IMR-90 (cell line): ENCODE measurements around the gene SERPINB2. TPM values are rescaled to one million over a fixed set of nuclear protein-coding genes. Genes with fewer than 3 reads are reported as not detected.
A peak's percentile ranks its signal among the peaks of the same experiment; 100 is the strongest.

Experiments
- ATAC-seq: fragments of 200-7000 bp; cut with Tn5 transposase; 2 replicates; pipeline ENCODE4 v1.9.1; 2020; ENCODE audit warnings: low read depth, mild to moderate bottlenecking, moderate library complexity
- BruUV-seq: library from RNA; stranded (reverse); fragments of 400-500 nt; replicated peaks from 2 replicates; lab custom pipeline; 2021; lab: Mats Ljungman, UMichigan
- CTCF ChIA-PET: fragments of 300-600 bp; formaldehyde crosslinking; extraction: SDS; loops from one replicate; lab custom pipeline; 2021; ENCODE audit warnings: antibody characterized with exemption; lab: Yijun Ruan, JAX
- POLR2A ChIA-PET: fragments of 300-600 bp; sonication (Branson Sonifier 250); formaldehyde crosslinking; loops from one replicate; lab custom pipeline; 2022; ENCODE audit warnings: antibody characterized with exemption; ENCODE audit not compliant: unreplicated experiment; lab: Charles Lee
- DNase-seq: peaks from one replicate; pipeline ENCODE4 v3.0.0; 2013
- H2AFZ ChIP-seq: replicated peaks from 2 replicates; pipeline ENCODE3; 2013; ENCODE audit warnings: low read length, mild to moderate bottlenecking; ENCODE audit not compliant: poor library complexity
- H2AK5ac ChIP-seq: 2 replicates; pipeline ENCODE4 v1.6.1; 2013; ENCODE audit warnings: low read depth, low read length, inconsistent platforms
- H2AK9ac ChIP-seq: replicated peaks from 2 replicates; pipeline ENCODE3; 2013; ENCODE audit warnings: mild to moderate bottlenecking, low read depth, low read length, moderate library complexity; ENCODE audit not compliant: poor library complexity
- H2BK120ac ChIP-seq: 2 replicates; pipeline ENCODE4 v1.6.1; 2013; ENCODE audit warnings: low read depth, low read length, inconsistent platforms
- H2BK15ac ChIP-seq: 3 replicates; pipeline ENCODE4 v1.6.1; 2013; ENCODE audit warnings: low read depth, low read length, inconsistent platforms
- H2BK20ac ChIP-seq: 2 replicates; pipeline ENCODE4 v1.6.1; 2013; ENCODE audit warnings: low read depth, mild to moderate bottlenecking, inconsistent platforms, low read length, moderate library complexity
- H2BK5ac ChIP-seq: 2 replicates; pipeline ENCODE4 v1.6.1; 2013; ENCODE audit warnings: mild to moderate bottlenecking, low read depth, low read length, inconsistent platforms; ENCODE audit not compliant: poor library complexity, severe bottlenecking
- H3K14ac ChIP-seq: replicated peaks from 2 replicates; pipeline ENCODE4 v1.6.1; 2013; ENCODE audit warnings: low read depth, low read length, inconsistent platforms
- H3K18ac ChIP-seq: 2 replicates; pipeline ENCODE4 v1.6.1; 2013; ENCODE audit warnings: low read depth, low read length, control low read depth
- H3K23ac ChIP-seq: 2 replicates; pipeline ENCODE4 v1.6.1; 2013; ENCODE audit warnings: low read depth, low read length, inconsistent platforms
- H3K27ac ChIP-seq: 2 replicates; pipeline ENCODE4 v1.5.1; 2013; ENCODE audit warnings: mild to moderate bottlenecking, control low read depth, low read length; ENCODE audit not compliant: insufficient read depth
- H3K27me3 ChIP-seq: 2 replicates; pipeline ENCODE4 v1.6.1; 2013; ENCODE audit warnings: low read length; ENCODE audit not compliant: control insufficient read depth, insufficient read depth
- H3K36me3 ChIP-seq: 2 replicates; pipeline ENCODE4 v1.6.1; 2013; ENCODE audit warnings: low read length, mixed read lengths; ENCODE audit not compliant: control insufficient read depth, insufficient read depth
- H3K4ac ChIP-seq: 2 replicates; pipeline ENCODE4 v1.6.1; 2013; ENCODE audit warnings: low read depth, low read length, inconsistent platforms
- H3K4me1 ChIP-seq: 2 replicates; pipeline ENCODE4 v1.6.1; 2013; ENCODE audit warnings: low read length, mixed read lengths; ENCODE audit not compliant: control insufficient read depth, insufficient read depth
- H3K4me2 ChIP-seq: 2 replicates; pipeline ENCODE4 v1.6.1; 2013; ENCODE audit warnings: low read depth, mild to moderate bottlenecking, control low read depth, low read length, moderate library complexity
- H3K4me3 ChIP-seq: 2 replicates; pipeline ENCODE4 v1.5.1; 2013; ENCODE audit warnings: low read depth, mild to moderate bottlenecking, control low read depth, low read length, moderate library complexity; ENCODE audit not compliant: insufficient read depth
- H3K56ac ChIP-seq: 2 replicates; pipeline ENCODE4 v1.6.1; 2013; ENCODE audit warnings: low read length, inconsistent platforms; ENCODE audit not compliant: insufficient read depth; ENCODE audit errors: extremely low read depth
- H3K79me1 ChIP-seq, 2 experiments: 2 replicates each; pipeline ENCODE4 v1.6.1; 2013; ENCODE audit warnings: low read length in 2 of 2, inconsistent platforms in 1 of 2, low read depth in 1 of 2
- H3K9ac ChIP-seq: 2 replicates; pipeline ENCODE4 v1.6.1; 2013; ENCODE audit warnings: low read depth, low read length, control low read depth
- H3K9me1 ChIP-seq: 2 replicates; pipeline ENCODE4 v1.6.1; 2013; ENCODE audit warnings: low read length, inconsistent platforms; ENCODE audit not compliant: insufficient read depth
- H3K9me3 ChIP-seq: 2 replicates; pipeline ENCODE4 v1.6.1; 2013; ENCODE audit warnings: low read length; ENCODE audit not compliant: control insufficient read depth, insufficient read depth
- H4K20me1 ChIP-seq: 2 replicates; pipeline ENCODE4 v1.6.1; 2013; ENCODE audit warnings: low read length, inconsistent platforms; ENCODE audit not compliant: insufficient read depth
- H4K5ac ChIP-seq: 2 replicates; pipeline ENCODE4 v1.6.1; 2013; ENCODE audit warnings: mild to moderate bottlenecking, low read depth, low read length, control low read depth
- H4K8ac ChIP-seq, 2 experiments: 2 replicates each; pipeline ENCODE4 v1.6.1; 2013; ENCODE audit warnings: low read depth in 2 of 2, low read length in 2 of 2, control low read depth in 1 of 2, inconsistent platforms in 1 of 2
- H4K91ac ChIP-seq: 2 replicates; pipeline ENCODE4 v1.6.1; 2013; ENCODE audit warnings: low read depth, low read length, inconsistent platforms; ENCODE audit not compliant: insufficient read depth
- MAFK ChIP-seq: IDR thresholded peaks from 2 replicates; pipeline ENCODE4 v1.6.1; 2012; ENCODE audit warnings: low read depth, low read length, improper control_type of control experiment
- MAZ ChIP-seq: IDR thresholded peaks from 2 replicates; pipeline ENCODE4 v1.6.1; 2012; ENCODE audit warnings: low read depth, mild to moderate bottlenecking, low read length, improper control_type of control experiment, moderate library complexity, borderline replicate concordance
- MXI1 ChIP-seq: IDR thresholded peaks from 2 replicates; pipeline ENCODE4 v1.6.1; 2012; ENCODE audit warnings: low read depth, mild to moderate bottlenecking, low read length, moderate library complexity, borderline replicate concordance
- NFE2L2 ChIP-seq: fragments of 150-350 bp; IDR thresholded peaks from 2 replicates; pipeline ENCODE4 v1.6.1; 2016; ENCODE audit warnings: low read depth, mild to moderate bottlenecking, low read length
- RAD21 ChIP-seq: IDR thresholded peaks from 2 replicates; pipeline ENCODE4 v1.6.1; 2012; ENCODE audit warnings: low read length, improper control_type of control experiment
- RCOR1 ChIP-seq: IDR thresholded peaks from 2 replicates; pipeline ENCODE4 v1.6.1; 2012; ENCODE audit warnings: mild to moderate bottlenecking, low read length, improper control_type of control experiment; ENCODE audit not compliant: insufficient replicate concordance
- WGBS, 2 experiments: methylation state at CpG; one replicate each; pipeline versions ENCODE4 v1.1.5 to v1.1.7; 2013; ENCODE audit warnings: missing lambda C conversion rate in 2 of 2; ENCODE audit not compliant: insufficient read length in 1 of 2; ENCODE audit errors: extremely low coverage in 2 of 2; 5-methylcytosine and 5-hydroxymethylcytosine counted together
- dilution Hi-C: fragments of 300-500 bp; cut with HindIII; formaldehyde crosslinking; loops from one replicate; pipeline ENCODE4 v1.14.3; 2018; ENCODE audit warnings: low sequenced_read_pairs; ENCODE audit not compliant: unreplicated experiment
- in situ Hi-C: fragments of 300-500 bp; cut with MboI; formaldehyde crosslinking; loops from 3 replicates; pipeline ENCODE4 v1.14.3; 2019; ENCODE audit warnings: low sequenced_read_pairs, inconsistent platforms, mixed read lengths
- intact Hi-C: fragments of 100-400 bp; cut with micrococcal nuclease; formaldehyde crosslinking; loops from 2 replicates; pipeline ENCODE4 v1.10.0; 2022
- polyA plus RNA-seq, 3 experiments: library from polyadenylated mRNA; depleted of rRNA; stranded (reverse); fragments of >200 nt; gene quantifications; 2 replicates each; pipeline ENCODE4 v1.2.3, GENCODE V29; 2012; ENCODE audit warnings: low replicate concordance in 1 of 3
- total RNA-seq: library from RNA; depleted of rRNA; stranded (reverse); fragments of >200 nt; gene quantifications from 2 replicates; pipeline ENCODE4 v1.2.3, GENCODE V29; 2012
- TF ChIP-seq, protein P1 (sequence below): fragments of 150-350 bp; IDR thresholded peaks from 2 replicates; pipeline ENCODE4 v1.6.1; 2017; ENCODE audit warnings: mild to moderate bottlenecking, antibody characterized with exemption, low read length, low read depth

SERPINB2 gene
- total and polyA plus RNA-seq, 2 of the 4 experiments (the other 2 are of a cell fraction): 32.1 to 43.0 TPM

DNA sequence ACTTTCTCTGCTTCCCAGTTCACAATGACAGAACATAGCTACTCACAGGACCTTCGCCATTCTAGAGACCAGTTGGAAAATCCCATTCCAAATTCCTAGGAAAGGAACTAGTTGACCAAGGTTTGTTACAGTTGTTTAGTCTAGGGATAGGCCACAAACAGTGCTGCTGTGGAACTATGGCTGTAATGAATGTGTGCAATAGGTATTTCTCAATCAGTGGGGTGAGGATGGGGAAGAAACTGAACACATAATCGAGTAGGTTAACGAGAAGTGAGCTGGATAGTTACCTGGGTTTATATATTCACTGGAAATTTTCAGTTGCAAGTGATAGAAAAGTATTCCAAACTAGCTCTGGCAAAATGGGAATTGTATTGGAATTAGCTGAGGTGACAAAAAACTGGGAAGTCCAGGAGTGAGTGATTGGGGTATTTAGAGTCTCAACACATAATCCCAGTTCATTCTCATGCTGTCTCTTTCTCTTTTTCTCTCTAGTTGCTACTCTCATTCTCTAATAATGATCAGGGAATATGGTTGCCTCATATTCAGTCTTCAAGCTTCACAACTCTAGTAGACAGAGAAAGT, 43.4 kb downstream of the SERPINB2 start:
- no peak overlapping the region for H3K14ac ChIP-seq
- ATAC-seq (no peak), DNase-seq (no peak)
- H3K56ac ChIP-seq: no peak overlapping the region
- H4K8ac ChIP-seq: no peak overlapping the region
- no peaks in the 10 kb centered on the region for H3K4me1 ChIP-seq
- TF ChIP-seq RCOR1: no peak
- TF ChIP-seq RAD21: no peak
- no peak for TF ChIP-seq MAZ
- TF ChIP-seq, protein P1, sequence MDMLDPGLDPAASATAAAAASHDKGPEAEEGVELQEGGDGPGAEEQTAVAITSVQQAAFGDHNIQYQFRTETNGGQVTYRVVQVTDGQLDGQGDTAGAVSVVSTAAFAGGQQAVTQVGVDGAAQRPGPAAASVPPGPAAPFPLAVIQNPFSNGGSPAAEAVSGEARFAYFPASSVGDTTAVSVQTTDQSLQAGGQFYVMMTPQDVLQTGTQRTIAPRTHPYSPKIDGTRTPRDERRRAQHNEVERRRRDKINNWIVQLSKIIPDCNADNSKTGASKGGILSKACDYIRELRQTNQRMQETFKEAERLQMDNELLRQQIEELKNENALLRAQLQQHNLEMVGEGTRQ: no peak
- TF ChIP-seq MXI1: no peak
- TF ChIP-seq MAFK: peak; percentile 77
- TF ChIP-seq NFE2L2: no peak
- H3K27ac ChIP-seq: no peak overlapping the region
- H3K79me1 ChIP-seq: no peaks in the 10 kb centered on the region
- no peak overlapping the region for H2BK20ac ChIP-seq
- H2AFZ ChIP-seq: no peak overlapping the region
- no peak overlapping the region for H4K91ac ChIP-seq
- H2AK9ac ChIP-seq: no peak overlapping the region
- H3K36me3 ChIP-seq: no peaks in the 10 kb centered on the region
- no peak overlapping the region for H3K4ac ChIP-seq
- no peak overlapping the region for H3K23ac ChIP-seq
- H2BK5ac ChIP-seq: no peak overlapping the region
- H3K9me1 ChIP-seq: no peaks in the 10 kb centered on the region
- 50% methylated on average over 2 of the region's 3 CpGs; no CpG with 5 or more reads in 1 of the 2 experiments for WGBS, 2 experiments
- no peak overlapping the region for H3K4me3 ChIP-seq
- intact Hi-C loops (no loop called here), in situ Hi-C loops (no loop called here), dilution Hi-C loops (no loop called here)
- CTCF ChIA-PET: interaction anchor here (0.6 kb wide), 1 partner anchor 52 kb away, joined by 4 read pairs; no protein-coding TSS in a partner anchor
- BruUV-seq: no TSS peak
- POLR2A ChIA-PET: no interaction called here
- H4K5ac ChIP-seq: no peak overlapping the region
- no peak overlapping the region for H2BK15ac ChIP-seq
- no peak overlapping the region for H3K9ac ChIP-seq
- no peaks in the 10 kb centered on the region for H3K9me3 ChIP-seq
- no peak overlapping the region for H2AK5ac ChIP-seq
- no peak overlapping the region for H2BK120ac ChIP-seq
- no peak overlapping the region for H3K18ac ChIP-seq
- peaks cover 6% of the 10 kb centered on the region for H3K27me3 ChIP-seq
- no peaks in the 10 kb centered on the region for H4K20me1 ChIP-seq
- no peak overlapping the region for H3K4me2 ChIP-seq
